HG02884 (cell line): ENCODE results near the gene KMT5B.

Source experiments
- ATAC-seq: cut with Tn5 transposase; IDR thresholded peaks from one replicate; pipeline ENCODE4 v1.9.1; 2021; ENCODE audit warnings: mild to moderate bottlenecking, moderate library complexity; ENCODE audit not compliant: unreplicated experiment

Gene KMT5B

GRCh38 chr11:68216171-68216938 lies 3.3 kb upstream of the KMT5B start:
- ATAC-seq, result no peak

GRCh38 chr11:68215524-68216170 lies 2.6 kb upstream of the KMT5B start:
- ATAC-seq, result no peak

- ATAC-seq, result no peak
Observed at GRCh38 chr11:68215087-68215445, 2.0 kb upstream of the KMT5B start.

- ATAC-seq, result no peak
Observed at GRCh38 chr11:68214173-68215086, 1.3 kb upstream of the KMT5B start.

GRCh38 chr11:68213555-68214172 lies 568 bp upstream of the KMT5B start:
- no peak for ATAC-seq

- no peak for ATAC-seq
Observed at GRCh38 chr11:68212421-68213134, 518 bp downstream of the KMT5B start.

- no peak for ATAC-seq
Observed at GRCh38 chr11:68211546-68211945, 1.6 kb downstream of the KMT5B start.

GRCh38 chr11:68206211-68206610 lies 6.9 kb downstream of the KMT5B start:
- no peak for ATAC-seq

- ATAC-seq, result no peak
Observed at GRCh38 chr11:68204402-68204801, 8.7 kb downstream of the KMT5B start.

GRCh38 chr11:68202165-68202564 lies 10.9 kb downstream of the KMT5B start:
- ATAC-seq, result no peak

- ATAC-seq, result no peak
Observed at GRCh38 chr11:68201492-68201891, 11.6 kb downstream of the KMT5B start.

GRCh38 chr11:68200639-68201038 lies 12.5 kb downstream of the KMT5B start:
- ATAC-seq, result no peak

GRCh38 chr11:68199295-68199987 lies 13.7 kb downstream of the KMT5B start:
- no peak for ATAC-seq

GRCh38 chr11:68196219-68196618 lies 16.9 kb downstream of the KMT5B start:
- ATAC-seq, result no peak

GRCh38 chr11:68194675-68195294 lies 18.3 kb downstream of the KMT5B start:
- ATAC-seq, result no peak

GRCh38 chr11:68193018-68193417 lies 20.1 kb downstream of the KMT5B start:
- ATAC-seq, result no peak

- no peak for ATAC-seq
Observed at GRCh38 chr11:68191661-68192579, 21.2 kb downstream of the KMT5B start.

- ATAC-seq, result no peak
Observed at GRCh38 chr11:68189888-68190287, 23.2 kb downstream of the KMT5B start.
